OCI-LY1 (cell line): ENCODE data around the gene WNT11.

ENCODE experiments used
- H2AFZ ChIP-seq: fragments of 200-600 bp; sonication (generic), shearing (Covaris generic); 2 replicates; pipeline ENCODE4 v1.6.0; 2014; ENCODE audit warnings: antibody characterized with exemption, mild to moderate bottlenecking, low read length
- H3F3A ChIP-seq: fragments of 200-600 bp; sonication (generic), shearing (Covaris generic); 2 replicates; pipeline ENCODE4 v1.6.0; 2014; ENCODE audit warnings: mild to moderate bottlenecking, antibody characterized with exemption, low read length, moderate library complexity; ENCODE audit not compliant: insufficient read depth
- H3K27ac ChIP-seq: fragments of 200-600 bp; sonication (generic); 2 replicates; pipeline ENCODE4 v1.5.1; 2014; ENCODE audit warnings: low read length, mixed run types, mild to moderate bottlenecking, low read depth; ENCODE audit not compliant: poor library complexity, severe bottlenecking
- H3K27me3 ChIP-seq: fragments of 200-600 bp; sonication (generic); 2 replicates; pipeline ENCODE4 v1.6.0; 2014; ENCODE audit warnings: antibody characterized with exemption, mild to moderate bottlenecking, low read length, moderate library complexity; ENCODE audit not compliant: insufficient read depth
- H3K36me3 ChIP-seq: fragments of 200-600 bp; sonication (generic); 2 replicates; pipeline ENCODE4 v1.6.1; 2014; ENCODE audit warnings: mild to moderate bottlenecking, antibody characterized with exemption, low read length, moderate library complexity, mixed read lengths; ENCODE audit not compliant: insufficient read depth
- H3K4me1 ChIP-seq: fragments of 200-600 bp; sonication (generic); 2 replicates; pipeline ENCODE4 v1.5.1; 2014; ENCODE audit warnings: mild to moderate bottlenecking, low read length, moderate library complexity; ENCODE audit not compliant: insufficient read depth, severe bottlenecking
- H3K4me2 ChIP-seq: fragments of 200-600 bp; sonication (generic), shearing (Covaris generic); 2 replicates; pipeline ENCODE4 v1.6.1; 2014; ENCODE audit warnings: low read length
- H3K4me3 ChIP-seq: fragments of 200-600 bp; sonication (generic); 2 replicates; pipeline ENCODE4 v1.5.1; 2014; ENCODE audit warnings: low read length, low read depth, mild to moderate bottlenecking, mixed read lengths; ENCODE audit not compliant: poor library complexity, severe bottlenecking
- H3K79me2 ChIP-seq: fragments of 200-600 bp; shearing (Covaris generic); 2 replicates; pipeline ENCODE4 v1.6.1; 2016; ENCODE audit warnings: mixed run types, low read length, mixed read lengths; ENCODE audit not compliant: insufficient read depth
- H3K9ac ChIP-seq: fragments of 200-600 bp; sonication (generic), shearing (Covaris generic); 2 replicates; pipeline ENCODE4 v1.6.1; 2014; ENCODE audit warnings: mild to moderate bottlenecking, low read length, mixed read lengths
- H3K9me2 ChIP-seq: fragments of 200-600 bp; sonication (generic), shearing (Covaris generic); 2 replicates; pipeline ENCODE4 v1.6.1; 2014; ENCODE audit warnings: low read depth, mild to moderate bottlenecking, low read length, mixed read lengths
- H3K9me3 ChIP-seq: fragments of 200-600 bp; shearing (Covaris generic); 2 replicates; pipeline ENCODE4 v1.6.1; 2014; ENCODE audit warnings: low read length, mixed read lengths
- H4K20me1 ChIP-seq: fragments of 200-600 bp; sonication (generic), shearing (Covaris generic); 2 replicates; pipeline ENCODE4 v1.6.0; 2016; ENCODE audit warnings: mild to moderate bottlenecking, low read length; ENCODE audit not compliant: insufficient read depth
- CTCF ChIP-seq: fragments of 200-600 bp; sonication (generic), shearing (Covaris generic); IDR thresholded peaks from 2 replicates; pipeline ENCODE4 v1.5.1; 2017; ENCODE audit warnings: mild to moderate bottlenecking, antibody characterized with exemption, low read length, moderate library complexity, mixed read lengths
- EZH2 ChIP-seq: fragments of 200-600 bp; sonication (generic), shearing (Covaris generic); IDR thresholded peaks from 2 replicates; pipeline ENCODE4 v1.8.0; 2017; ENCODE audit warnings: borderline replicate concordance, mixed run types, mild to moderate bottlenecking, antibody characterized with exemption, low read length, moderate library complexity, mixed read lengths

WNT11 gene

GRCh38 chr11:76162336-76163288 is 43.7 kb downstream of the WNT11 start:
- no peaks in the 10 kb centered on the region for H3K9me2 ChIP-seq

GRCh38 chr11:76161261-76161961 is 44.9 kb downstream of the WNT11 start:
- H2AFZ ChIP-seq, result no peak overlapping the region
- no peak overlapping the region for H3K9ac ChIP-seq

More at GRCh38 chr11:76162336-76163288, 43.7 kb downstream of the WNT11 start:
- Histone ChIP-seq H3K4me1 (no peaks in the 10 kb centered on the region), H2AFZ (no peak overlapping the region), H3K9me3 (no peaks in the 10 kb centered on the region), H3K27me3 (no peaks in the 10 kb centered on the region; the same call in 1 of the 2 replicates), H3K79me2 (no peaks in the 10 kb centered on the region), H3K36me3 (no peaks in the 10 kb centered on the region), H3F3A (no peaks in the 10 kb centered on the region), H3K9ac (no peak overlapping the region), H3K4me3 (no peak overlapping the region), H3K4me2 (no peak overlapping the region), H3K27ac (no peak overlapping the region), H4K20me1 (no peaks in the 10 kb centered on the region)
- TF ChIP-seq CTCF (no peak), EZH2 (no peak)

GRCh38 chr11:76160856-76161255 is 45.4 kb downstream of the WNT11 start:
- Histone ChIP-seq H4K20me1 (no peaks in the 10 kb centered on the region), H3F3A (no peaks in the 10 kb centered on the region), H2AFZ (no peak overlapping the region), H3K9me2 (no peaks in the 10 kb centered on the region), H3K4me3 (no peak overlapping the region), H3K9me3 (no peaks in the 10 kb centered on the region), H3K4me2 (no peak overlapping the region), H3K27ac (no peak overlapping the region), H3K27me3 (no peaks in the 10 kb centered on the region; the same call in 1 of the 2 replicates), H3K4me1 (no peaks in the 10 kb centered on the region), H3K9ac (no peak overlapping the region), H3K36me3 (no peaks in the 10 kb centered on the region), H3K79me2 (no peaks in the 10 kb centered on the region)
- no peak for TF ChIP-seq EZH2
- TF ChIP-seq CTCF, result no peak

More at GRCh38 chr11:76161261-76161961, 44.9 kb downstream of the WNT11 start:
- Histone ChIP-seq H4K20me1 (no peaks in the 10 kb centered on the region), H3K27me3 (no peaks in the 10 kb centered on the region; the same call in 1 of the 2 replicates), H3K4me3 (no peak overlapping the region), H3F3A (no peaks in the 10 kb centered on the region), H3K9me3 (no peaks in the 10 kb centered on the region), H3K79me2 (no peaks in the 10 kb centered on the region), H3K36me3 (no peaks in the 10 kb centered on the region), H3K4me2 (no peak overlapping the region), H3K27ac (no peak overlapping the region), H3K4me1 (no peaks in the 10 kb centered on the region), H3K9me2 (no peaks in the 10 kb centered on the region)
- TF ChIP-seq CTCF, result no peak
- TF ChIP-seq EZH2, result no peak
